PC-3 (cell line): ENCODE data around the gene SH3GL2. TPM values are rescaled to one million over a fixed set of nuclear protein-coding genes. Genes with fewer than 3 reads are reported as not detected.

Experiments used
- ATAC-seq: fragments of 200-7000 bp; cut with Tn5 transposase; 2 replicates; pipeline ENCODE4 v1.9.1; 2020; ENCODE audit warnings: mild to moderate bottlenecking, moderate library complexity
- BruUV-seq: library from RNA; stranded (reverse); fragments of 400-500 nt; replicated peaks from 2 replicates; lab custom pipeline; 2021; lab: Mats Ljungman, UMichigan
- CTCF ChIA-PET: fragments of 300-600 bp; sonication (Branson Sonifier 250); formaldehyde crosslinking; loops from one replicate; lab custom pipeline; 2022; ENCODE audit warnings: antibody characterized with exemption; lab: Charles Lee
- POLR2A ChIA-PET: fragments of 300-600 bp; sonication (Branson Sonifier 250); formaldehyde crosslinking; loops from one replicate; lab custom pipeline; 2022; ENCODE audit warnings: antibody characterized with exemption; ENCODE audit not compliant: unreplicated experiment; lab: Charles Lee
- DNase-seq: peaks from one replicate; pipeline ENCODE4 v3.0.0-alpha.2; 2015
- H2AFZ ChIP-seq: fragments of 300-600 bp; sonication (generic); 2 replicates; pipeline ENCODE4 v1.6.0; 2016; ENCODE audit warnings: antibody characterized with exemption, low read length
- H3F3A ChIP-seq: fragments of 300-600 bp; sonication (generic); one replicate; pipeline ENCODE4 v1.6.0; 2017; ENCODE audit warnings: antibody characterized with exemption, low read length, control low read depth, mild to moderate bottlenecking; ENCODE audit not compliant: unreplicated experiment
- H3K27ac ChIP-seq: fragments of 300-600 bp; sonication (generic); 2 replicates; pipeline ENCODE4 v1.5.1; 2016; ENCODE audit warnings: mild to moderate bottlenecking, low read length
- H3K27me3 ChIP-seq: fragments of 300-600 bp; sonication (generic); 2 replicates; pipeline ENCODE4 v1.6.1; 2016; ENCODE audit warnings: low read length, mixed read lengths
- H3K36me3 ChIP-seq: fragments of 300-600 bp; sonication (generic); 2 replicates; pipeline ENCODE4 v1.6.1; 2016; ENCODE audit warnings: low read depth, mixed run types, low read length, mixed read lengths
- H3K4me1 ChIP-seq: fragments of 300-600 bp; sonication (generic); 2 replicates; pipeline ENCODE4 v1.5.1; 2016; ENCODE audit warnings: low read length; ENCODE audit not compliant: insufficient read depth
- H3K4me2 ChIP-seq: fragments of 300-600 bp; sonication (generic); 2 replicates; pipeline ENCODE4 v1.6.0; 2016; ENCODE audit warnings: low read length
- H3K4me3 ChIP-seq: fragments of 300-600 bp; sonication (generic); 2 replicates; pipeline ENCODE4 v1.5.1; 2016; ENCODE audit warnings: mild to moderate bottlenecking, low read length, mixed read lengths
- H3K79me2 ChIP-seq: fragments of 300-600 bp; sonication (generic); 2 replicates; pipeline ENCODE4 v1.6.1; 2017; ENCODE audit warnings: low read length, mixed read lengths
- H3K9ac ChIP-seq: fragments of 300-600 bp; sonication (generic); 2 replicates; pipeline ENCODE4 v1.6.0; 2016; ENCODE audit warnings: mild to moderate bottlenecking, low read length
- H3K9me2 ChIP-seq: fragments of 300-600 bp; sonication (generic); replicated peaks from 2 replicates; pipeline ENCODE4 v1.6.1; 2016; ENCODE audit warnings: mixed run types, low read length, mixed read lengths
- H3K9me3 ChIP-seq: fragments of 300-600 bp; sonication (generic); 2 replicates; pipeline ENCODE4 v1.6.1; 2016; ENCODE audit warnings: low read length, mixed read lengths
- H4K20me1 ChIP-seq: fragments of 300-600 bp; sonication (generic); 2 replicates; pipeline ENCODE4 v1.6.1; 2016; ENCODE audit warnings: low read length, mixed read lengths
- CTCF ChIP-seq: fragments of 300-600 bp; sonication (generic); conservative IDR thresholded peaks from 2 replicates; pipeline ENCODE4 v1.5.1; 2017; ENCODE audit warnings: antibody characterized with exemption, low read depth, mild to moderate bottlenecking, low read length
- EZH2 ChIP-seq: fragments of 300-600 bp; sonication (generic); IDR thresholded peaks from one replicate; pipeline ENCODE4 v1.6.1; 2017; ENCODE audit warnings: antibody characterized with exemption, mild to moderate bottlenecking, low read length; ENCODE audit not compliant: unreplicated experiment
- EZH2phosphoT487 ChIP-seq: fragments of 300-600 bp; sonication (generic); IDR thresholded peaks from 2 replicates; pipeline ENCODE4 v1.6.1; 2018; ENCODE audit warnings: mild to moderate bottlenecking, antibody characterized with exemption, low read length, borderline replicate concordance
- intact Hi-C: fragments of 100-400 bp; cut with micrococcal nuclease; formaldehyde crosslinking; loops from 2 replicates; pipeline ENCODE4 v1.9.0; 2023
- total RNA-seq: library from RNA; depleted of rRNA; stranded (reverse); fragments of >200 nt; gene quantifications from 2 replicates; pipeline ENCODE4 v1.2.3, GENCODE V29; 2014

SH3GL2 gene
- total RNA-seq, 1 experiment from 2014 or later, result 2.9 TPM

GRCh38 chr9:17600962-17601593 is 22.2 kb downstream of the SH3GL2 start:
- no peak overlapping the region for H3K27ac ChIP-seq
- H3K9me3 ChIP-seq, result no peaks in the 10 kb centered on the region
- ChIA-PET CTCF (no interaction called here), POLR2A (interaction anchor here (0.6 to 0.8 kb wide), 2 partner anchors 15 to 510 kb away, joined by 4 to 5 read pairs; no protein-coding TSS in a partner anchor)
- no peaks in the 10 kb centered on the region for H4K20me1 ChIP-seq
- peak; percentile 51 for ATAC-seq
- intact Hi-C loops, result no loop called here
- DNase-seq, result peak; percentile 46
- H3K9ac ChIP-seq, result no peak overlapping the region
- H3K79me2 ChIP-seq, result no peaks in the 10 kb centered on the region
- H3K4me3 ChIP-seq, result no peak overlapping the region
- TF ChIP-seq CTCF (no peak), EZH2 (no peak), EZH2phosphoT487 (no peak)
- H3K4me2 ChIP-seq, result peak overlapping the region; percentile 17
- H3F3A ChIP-seq, result no peaks in the 10 kb centered on the region
- no peak overlapping the region for H2AFZ ChIP-seq
- H3K9me2 ChIP-seq, result no peaks in the 10 kb centered on the region
- no peaks in the 10 kb centered on the region for H3K27me3 ChIP-seq
- no TSS peak for BruUV-seq
- H3K4me1 ChIP-seq, result peaks cover 11% of the 10 kb centered on the region; the same call in 1 of the 2 replicates
- no peaks in the 10 kb centered on the region for H3K36me3 ChIP-seq

GRCh38 chr9:17604556-17604955 is 25.7 kb downstream of the SH3GL2 start:
- no peak overlapping the region for H3K27ac ChIP-seq
- H3K79me2 ChIP-seq, result no peaks in the 10 kb centered on the region
- ATAC-seq (no peak), DNase-seq (no peak)
- BruUV-seq, result no TSS peak
- H3K9me2 ChIP-seq, result no peaks in the 10 kb centered on the region
- peaks cover 11% of the 10 kb centered on the region; the same call in 1 of the 2 replicates for H3K4me1 ChIP-seq
- H3K9ac ChIP-seq, result no peak overlapping the region
- no peaks in the 10 kb centered on the region for H3F3A ChIP-seq
- intact Hi-C loops, result no loop called here
- H3K27me3 ChIP-seq, result no peaks in the 10 kb centered on the region
- TF ChIP-seq EZH2 (no peak), EZH2phosphoT487 (no peak), CTCF (no peak)
- no peaks in the 10 kb centered on the region for H4K20me1 ChIP-seq
- no peaks in the 10 kb centered on the region for H3K36me3 ChIP-seq
- H2AFZ ChIP-seq, result no peak overlapping the region
- ChIA-PET CTCF (no interaction called here), POLR2A (no interaction called here)
- H3K4me3 ChIP-seq, result no peak overlapping the region
- no peaks in the 10 kb centered on the region for H3K9me3 ChIP-seq
- H3K4me2 ChIP-seq, result no peak overlapping the region

DNA sequence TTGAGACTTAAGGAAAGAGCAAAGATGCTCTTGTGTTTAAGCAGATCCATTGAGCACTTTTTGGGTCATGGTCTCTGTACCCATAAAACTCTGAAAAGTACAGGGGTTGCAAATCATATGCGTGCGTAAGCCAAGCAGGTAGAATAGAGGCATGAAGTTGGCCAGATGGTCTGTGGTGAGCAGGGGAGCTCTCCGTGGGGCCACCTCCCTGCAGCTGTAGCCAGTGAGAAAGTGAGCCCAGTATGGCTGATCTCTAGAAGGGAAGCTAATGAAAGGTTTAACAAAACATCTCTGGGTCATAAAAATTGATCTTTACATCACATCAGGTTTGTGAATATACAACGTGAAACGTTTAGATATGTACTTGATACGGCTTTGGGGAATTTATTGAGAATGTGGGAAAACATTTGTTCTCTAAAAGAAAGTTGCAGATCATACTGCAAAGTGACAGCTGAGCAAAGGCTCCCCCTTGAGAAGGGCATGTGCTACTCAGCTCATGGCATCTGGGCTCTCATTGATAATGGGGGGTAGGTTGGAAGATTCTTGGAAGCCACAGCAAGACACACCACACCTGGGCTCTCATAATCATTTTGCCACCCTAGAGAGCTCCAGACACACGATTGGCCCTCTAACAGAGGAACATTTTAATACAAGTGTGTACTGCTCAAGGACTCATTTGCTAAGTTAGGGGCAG is 30.6 kb downstream of the SH3GL2 start:
- H3K4me2 ChIP-seq, result no peak overlapping the region
- intact Hi-C loops, result no loop called here
- no peak for TF ChIP-seq CTCF
- TF ChIP-seq EZH2, result no peak
- no peak for TF ChIP-seq EZH2phosphoT487
- no peak overlapping the region for H3K9ac ChIP-seq
- no peak overlapping the region for H3K27ac ChIP-seq
- H3K4me3 ChIP-seq, result no peak overlapping the region
- H3K9me3 ChIP-seq, result no peaks in the 10 kb centered on the region
- no peak for DNase-seq
- H2AFZ ChIP-seq, result no peak overlapping the region
- H3F3A ChIP-seq, result no peaks in the 10 kb centered on the region
- H3K36me3 ChIP-seq, result no peaks in the 10 kb centered on the region
- H3K9me2 ChIP-seq, result no peaks in the 10 kb centered on the region
- H3K27me3 ChIP-seq, result no peaks in the 10 kb centered on the region
- BruUV-seq, result no TSS peak
- ChIA-PET POLR2A (no interaction called here), CTCF (no interaction called here)
- H3K79me2 ChIP-seq, result no peaks in the 10 kb centered on the region
- no peak for ATAC-seq
- peaks cover 17% of the 10 kb centered on the region for H3K4me1 ChIP-seq
- no peaks in the 10 kb centered on the region for H4K20me1 ChIP-seq
